Hematopoietic multipotent progenitor cell treated with erythropoietin and hydrocortisone succinate and interleukin-3 and kit ligand, for 8 days (in vitro differentiated cells): ENCODE results near the gene TEX50.
"Not testable (repeated sequence)": the region's sequence is repeated elsewhere in the genome, so short reads cannot be mapped to it uniquely, and the experiment has no call there.

ENCODE experiments used
- DNase-seq: peaks from one replicate; pipeline ENCODE4 v3.0.0-alpha.2; 2015

The TEX50 gene, protein sequence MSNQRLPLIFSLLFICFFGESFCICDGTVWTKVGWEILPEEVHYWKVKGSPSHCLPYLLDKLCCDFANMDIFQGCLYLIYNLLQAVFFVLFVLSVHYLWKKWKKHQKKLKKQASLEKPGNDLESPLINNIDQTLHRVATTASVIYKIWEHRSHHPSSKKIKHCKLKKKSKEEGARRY

DNA sequence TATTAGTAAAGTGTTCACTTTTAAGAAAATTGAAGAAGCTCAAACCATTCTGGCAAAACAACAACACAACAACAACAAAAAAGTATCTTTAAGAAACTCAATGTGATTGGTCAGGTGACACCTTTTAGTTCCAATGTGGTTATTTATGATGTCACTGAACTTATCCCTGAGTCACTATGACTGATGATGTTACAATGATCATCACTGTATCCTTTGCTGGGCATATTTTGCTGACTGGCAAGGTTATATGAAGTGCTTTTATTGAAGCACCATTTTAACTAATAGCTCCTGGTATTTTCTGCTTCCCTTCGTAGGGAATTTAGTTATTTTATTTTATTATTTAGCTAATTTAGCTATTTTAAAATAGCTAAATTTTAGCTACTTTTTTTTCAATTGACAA is at the start of gene TEX50:
Gene TEX50 (plus strand): TSS at position 223 of the 400 bp plus-strand sequence. CDS start 184 bp downstream, outside the sequence.
- no peak for DNase-seq

DNA sequence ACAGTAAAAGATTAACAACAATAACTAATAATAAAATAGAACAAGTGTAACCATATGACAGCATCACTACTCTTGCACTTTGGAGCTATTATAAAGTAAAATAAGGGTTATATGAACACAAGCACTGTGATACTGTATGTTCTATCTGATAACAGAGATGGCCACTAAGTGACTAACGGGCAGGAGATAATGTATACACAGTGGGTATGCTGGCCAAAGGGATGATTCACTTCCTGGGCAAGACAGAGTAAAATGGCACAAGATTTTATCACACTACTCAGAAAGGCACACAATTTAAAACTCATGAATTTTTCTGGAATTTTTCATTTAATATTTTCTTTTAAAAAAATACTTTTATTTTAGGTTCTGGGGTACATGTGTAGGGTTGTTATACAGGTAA is 44.6 kb upstream of the TEX50 start:
- peak; percentile 69 for DNase-seq

DNA sequence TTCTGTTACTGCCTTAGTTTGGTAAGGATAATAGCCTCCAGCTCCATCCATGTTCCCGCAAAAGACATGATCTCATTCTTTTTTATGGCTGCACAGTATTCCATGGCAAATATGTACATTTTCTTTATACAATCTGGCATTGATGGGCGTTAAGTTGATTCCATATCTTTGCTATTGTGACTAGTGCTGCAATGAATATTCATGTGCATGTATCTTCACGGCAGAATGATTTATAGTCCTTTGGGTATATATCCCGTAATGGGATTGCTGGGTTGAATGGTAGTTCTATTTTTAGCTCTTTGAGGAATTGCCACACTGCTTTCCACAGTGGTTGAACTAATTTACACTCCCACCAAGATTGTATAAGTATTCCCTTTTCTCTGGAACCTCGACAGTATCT is 44.0 kb upstream of the TEX50 start:
- not testable (repeated sequence) for DNase-seq

DNA sequence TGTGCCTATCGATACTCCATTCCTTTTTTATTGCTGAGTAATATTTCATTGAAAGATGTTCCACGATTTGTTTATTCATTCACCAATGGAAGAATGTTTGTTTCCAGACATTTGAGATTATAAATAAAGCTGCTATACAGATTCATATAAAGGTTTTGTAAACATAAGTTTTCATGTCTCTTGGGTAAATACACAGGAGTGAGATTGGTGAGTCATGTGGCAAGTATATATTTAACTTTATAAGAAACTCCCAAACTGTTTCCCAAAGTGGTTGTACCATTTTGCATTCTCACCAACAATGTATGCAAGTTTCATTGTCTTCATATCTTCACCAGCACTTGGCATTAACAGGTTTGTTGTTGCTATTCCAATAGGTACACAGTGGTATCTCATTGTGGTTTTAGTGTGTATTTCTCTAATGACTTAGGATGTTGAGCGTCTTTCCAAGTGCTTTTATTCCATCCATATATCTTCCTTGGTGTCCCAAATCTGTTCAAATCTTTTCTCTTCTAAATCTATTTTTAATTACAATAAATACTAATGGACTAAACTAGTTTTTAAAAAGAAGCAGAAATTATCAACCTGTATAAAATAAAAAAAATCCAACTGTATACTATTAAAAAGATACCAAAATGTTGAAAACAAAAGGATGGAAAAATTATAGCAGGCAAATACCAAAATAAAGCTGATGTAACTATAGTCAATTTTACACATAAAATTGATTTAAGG is 38.9 kb upstream of the TEX50 start:
- DNase-seq = no peak

DNA sequence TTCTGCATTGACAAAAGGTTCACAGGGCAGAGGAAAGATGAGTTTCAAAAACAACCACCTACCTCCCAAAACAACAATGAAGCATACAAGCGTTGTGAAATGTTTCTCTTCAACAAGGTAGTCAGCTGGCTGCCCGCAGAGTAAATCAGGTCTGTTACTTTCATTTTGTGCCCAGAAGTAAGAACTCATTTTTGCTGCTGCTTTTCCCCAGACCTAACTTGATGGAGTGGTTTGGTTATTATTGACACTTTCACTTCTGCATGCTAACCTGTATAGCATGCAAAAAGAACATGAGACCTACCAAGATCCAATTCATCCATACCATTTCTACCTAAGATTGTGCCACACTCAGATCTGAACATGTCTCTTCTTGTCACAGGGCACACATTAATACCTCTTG is 33.5 kb upstream of the TEX50 start:
- DNase-seq = no peak

DNA sequence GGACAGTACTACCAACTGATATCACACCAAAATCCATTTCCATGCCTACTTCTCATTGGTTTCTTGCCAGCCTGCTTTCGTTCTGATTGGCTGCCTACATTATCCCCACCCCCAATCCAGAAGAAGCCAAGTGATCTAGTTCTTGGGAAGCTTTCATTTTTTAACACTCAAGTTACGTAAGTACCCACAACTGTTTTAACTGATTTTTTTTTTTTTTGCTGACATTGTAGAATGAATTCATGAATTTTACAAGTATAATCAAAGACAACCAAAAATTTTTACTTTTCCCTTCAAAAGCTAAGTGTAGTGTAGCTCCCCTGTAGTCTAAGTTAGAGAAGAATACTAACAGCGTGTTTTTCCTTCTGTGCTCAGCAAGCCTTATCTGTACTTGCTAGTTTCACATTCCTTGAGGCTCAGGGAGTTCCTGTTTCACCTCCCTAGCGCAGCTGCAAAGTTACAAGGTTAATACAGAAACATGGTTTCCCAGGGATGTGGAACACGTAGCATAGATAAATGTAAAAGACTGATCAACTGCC is 32.0 kb upstream of the TEX50 start, which contains the start of gene SLC9C2:
Gene SLC9C2 (minus strand): TSS at position 17 of the 536 bp plus-strand sequence. CDS start 1,296 bp downstream, outside the sequence.
- no peak for DNase-seq

DNA sequence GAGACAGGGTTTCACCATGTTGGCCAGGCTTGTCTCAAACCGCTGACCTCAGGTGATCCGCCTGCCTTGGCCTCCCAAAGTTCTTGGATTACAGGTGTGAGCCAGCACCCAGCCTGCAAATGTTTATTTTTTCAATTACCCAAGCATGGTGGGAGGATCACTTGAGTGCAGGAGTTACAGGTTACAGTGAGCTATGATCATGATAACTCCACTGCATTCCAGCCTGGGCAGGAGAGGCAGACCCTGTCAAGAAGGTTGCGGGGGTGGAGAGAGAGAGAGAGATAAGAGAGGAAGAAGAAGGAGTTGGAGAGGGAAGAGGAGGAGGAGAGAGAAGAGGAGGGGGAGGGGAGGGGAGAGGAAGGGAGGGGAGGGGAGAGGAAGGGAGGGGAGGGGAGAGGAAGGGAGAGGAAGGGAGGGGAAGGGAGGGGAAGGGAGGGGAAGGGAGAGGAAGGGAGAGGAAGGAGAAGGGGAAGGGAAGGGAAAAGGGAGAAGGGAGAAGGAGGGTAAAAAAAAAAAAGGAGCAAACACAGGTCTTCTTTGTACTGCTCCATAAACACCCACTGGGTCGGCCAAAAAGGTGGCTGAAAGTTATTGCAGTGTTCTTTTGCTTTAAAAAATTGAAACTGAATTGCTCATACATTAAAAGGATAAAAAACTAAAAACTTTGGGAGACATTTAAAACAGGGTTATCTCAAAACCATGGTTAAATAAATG is 26.5 kb upstream of the TEX50 start:
- DNase-seq = no peak

DNA sequence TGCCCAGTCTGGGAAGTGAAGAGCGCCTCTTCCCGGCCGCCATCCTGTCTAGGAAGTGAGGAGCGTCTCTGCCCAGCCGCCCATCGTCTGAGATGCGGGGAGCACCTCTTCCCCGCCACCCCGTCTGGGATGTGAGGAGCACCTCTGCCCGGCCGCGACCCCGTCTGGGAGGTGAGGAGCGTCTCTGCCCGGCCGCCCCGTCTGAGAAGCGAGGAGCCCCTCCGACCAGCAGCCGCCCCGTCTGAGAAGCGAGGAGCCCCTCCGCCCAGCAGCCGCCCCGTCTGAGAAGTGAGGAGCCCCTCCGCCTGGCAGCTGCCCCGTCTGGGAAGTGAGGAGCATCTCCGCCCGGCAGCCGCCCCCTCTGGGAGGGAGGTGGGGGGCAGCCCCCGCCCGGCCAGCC is 22.1 kb upstream of the TEX50 start:
- not testable (repeated sequence) for DNase-seq

DNA sequence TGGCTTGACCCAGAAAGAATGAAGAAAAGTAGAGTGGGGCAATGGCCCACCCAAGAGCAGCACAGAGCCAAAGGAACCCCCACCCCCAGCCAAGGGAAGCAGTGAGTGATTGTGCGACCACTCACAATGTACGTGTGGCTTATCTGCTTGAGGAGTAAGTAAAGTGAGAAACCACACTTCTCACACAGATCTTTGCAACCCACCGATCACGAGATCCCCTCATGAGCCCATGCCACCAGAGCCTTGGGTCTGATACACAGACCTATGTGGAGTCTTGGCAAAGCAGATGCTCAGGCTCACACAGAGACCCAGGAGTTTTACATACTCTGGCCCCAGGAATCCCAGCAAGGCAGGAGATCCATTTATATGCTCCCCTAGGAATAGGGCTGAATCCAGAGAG is 18.3 kb upstream of the TEX50 start:
- DNase-seq = no peak

DNA sequence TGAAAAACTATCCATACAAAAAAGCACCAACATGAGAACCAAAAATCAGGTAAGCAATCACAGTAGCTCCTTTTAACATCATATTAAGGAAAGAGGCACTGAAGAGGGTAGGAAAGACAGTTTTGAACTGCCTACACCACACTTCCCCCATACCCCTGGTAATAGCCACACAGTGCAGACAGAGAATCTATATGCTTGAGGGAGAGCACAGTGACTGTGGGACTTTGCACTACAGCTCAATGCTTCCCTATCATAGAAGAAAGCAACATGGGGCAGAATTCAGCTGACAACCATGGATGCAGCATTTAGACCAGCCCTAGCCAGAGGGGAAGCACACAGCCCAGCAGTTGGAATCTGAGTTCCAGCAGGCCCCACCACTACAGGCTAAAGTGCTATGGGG is 7.9 kb upstream of the TEX50 start:
- DNase-seq = no peak

DNA sequence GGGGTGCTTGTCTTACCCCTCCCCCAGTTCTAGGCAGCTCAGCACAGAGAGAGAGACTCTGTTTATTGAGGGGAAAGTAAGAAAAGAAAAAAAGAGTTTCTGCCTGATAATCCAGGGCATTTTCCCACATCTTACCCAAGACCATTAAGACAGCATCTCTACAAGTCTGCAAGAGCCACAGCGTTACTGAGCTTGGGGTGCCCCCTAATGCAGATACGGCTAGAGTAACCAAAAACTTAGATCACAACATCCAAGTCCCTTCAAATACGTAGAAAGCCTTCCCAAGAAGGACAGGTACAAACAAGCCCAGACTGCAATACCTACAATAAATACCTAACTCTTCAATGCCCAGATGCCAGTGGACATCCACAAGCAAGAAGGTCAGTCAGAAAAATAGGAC is 6.2 kb upstream of the TEX50 start:
- DNase-seq = peak; percentile 16

DNA sequence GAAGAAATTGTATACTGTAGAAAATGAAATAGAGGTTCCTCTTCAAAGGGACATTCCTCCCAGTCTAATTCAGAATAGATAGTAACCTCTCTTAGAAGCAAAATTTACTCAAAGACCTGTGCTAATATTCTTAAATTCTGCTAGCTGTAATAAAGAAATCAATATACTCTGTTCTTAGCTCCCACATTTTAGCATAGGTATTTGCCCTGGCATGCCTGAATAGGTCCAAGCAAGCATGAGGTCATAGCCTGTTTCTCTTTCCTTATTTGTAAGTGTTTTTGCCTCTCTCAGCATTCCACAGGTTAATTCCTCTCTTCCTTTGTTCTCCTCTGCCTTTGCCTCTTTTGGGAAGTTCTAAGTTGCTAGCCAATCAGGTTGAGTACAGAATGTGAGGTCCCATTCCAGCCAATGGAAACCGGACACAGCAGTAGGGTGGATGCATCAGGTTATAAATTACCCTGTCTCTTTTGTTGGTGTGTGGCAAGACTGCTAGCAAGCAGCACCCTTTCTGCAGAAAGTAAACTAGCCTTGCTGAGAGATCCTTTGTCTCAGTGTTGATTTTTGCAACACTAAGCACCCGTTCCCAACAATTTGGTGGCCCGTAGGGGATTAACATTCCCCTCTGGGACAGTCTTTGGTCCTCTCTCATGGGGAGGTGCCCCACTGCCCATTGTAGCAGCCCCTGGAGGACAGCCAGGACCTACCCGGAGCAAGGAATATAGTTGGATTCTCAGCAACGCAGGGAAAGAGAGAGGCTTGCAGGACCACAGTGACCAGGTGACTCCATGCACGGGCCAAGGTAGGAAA is 2.3 kb downstream of the TEX50 start:
- DNase-seq = not testable (repeated sequence)

DNA sequence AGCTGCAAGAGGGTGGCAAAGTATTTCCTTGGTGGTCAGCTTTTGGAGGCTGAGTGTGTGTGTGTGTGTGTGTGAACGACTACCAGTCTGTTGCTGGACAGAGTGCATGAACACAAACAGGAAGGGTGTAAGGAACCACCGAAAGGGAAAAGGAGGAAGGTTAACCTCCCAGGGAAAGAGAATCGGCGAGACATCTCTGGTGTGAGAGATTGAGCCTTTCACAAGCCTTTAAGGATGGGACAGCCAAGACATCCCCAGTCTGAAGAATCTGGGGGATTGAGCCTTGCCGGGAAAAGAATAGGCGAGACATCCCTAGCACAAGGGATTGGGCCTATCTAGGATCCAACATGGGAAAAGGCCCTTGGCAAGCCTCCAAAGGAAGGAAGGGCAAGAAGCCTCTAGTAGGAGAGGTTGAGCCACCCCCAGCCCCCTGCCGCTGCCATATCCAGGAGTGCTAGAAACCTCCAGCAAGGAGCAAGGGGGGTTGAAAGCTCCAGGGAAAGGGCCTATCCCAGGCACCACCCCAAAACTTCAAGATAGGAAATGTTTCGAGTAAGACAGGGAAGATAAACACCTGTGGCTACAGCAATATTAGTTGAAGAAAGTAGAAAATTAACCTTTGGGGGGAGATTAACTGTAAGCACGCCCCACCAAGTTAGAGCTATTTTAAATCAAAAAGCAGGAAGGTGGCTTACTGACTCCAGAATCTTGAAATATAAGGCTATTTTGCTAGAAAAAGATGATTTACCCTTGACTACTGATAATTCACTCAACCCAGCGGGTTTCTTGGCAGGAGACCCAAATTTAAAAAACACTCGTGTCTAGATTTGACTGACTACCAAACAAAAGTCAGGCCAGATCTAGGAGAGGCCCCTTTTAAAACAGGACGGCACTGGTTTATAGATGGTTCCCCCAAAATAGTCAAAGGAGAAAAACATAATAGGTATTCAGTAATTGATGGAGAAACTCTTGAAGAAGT is 3.2 kb downstream of the TEX50 start:
- DNase-seq = no peak

DNA sequence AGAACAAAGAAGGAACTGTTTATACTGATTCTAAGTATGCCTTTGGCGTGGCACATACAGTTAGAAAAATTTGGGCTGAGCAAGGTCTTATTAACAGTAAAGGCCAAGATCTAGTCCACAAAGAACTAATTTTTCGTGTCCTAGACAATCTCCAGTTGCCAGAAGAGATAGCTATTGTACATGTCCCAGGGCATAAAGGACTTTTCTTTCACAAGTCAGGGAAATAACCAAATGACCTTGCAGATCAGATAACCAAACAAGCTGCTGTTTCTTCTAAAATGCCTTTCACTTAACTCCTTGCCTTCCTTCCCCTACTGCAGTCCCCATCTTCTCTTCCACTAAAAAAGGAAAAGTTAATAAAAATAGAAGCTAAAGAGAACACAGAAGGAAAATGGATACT is 4.0 kb downstream of the TEX50 start:
- DNase-seq = no peak

DNA sequence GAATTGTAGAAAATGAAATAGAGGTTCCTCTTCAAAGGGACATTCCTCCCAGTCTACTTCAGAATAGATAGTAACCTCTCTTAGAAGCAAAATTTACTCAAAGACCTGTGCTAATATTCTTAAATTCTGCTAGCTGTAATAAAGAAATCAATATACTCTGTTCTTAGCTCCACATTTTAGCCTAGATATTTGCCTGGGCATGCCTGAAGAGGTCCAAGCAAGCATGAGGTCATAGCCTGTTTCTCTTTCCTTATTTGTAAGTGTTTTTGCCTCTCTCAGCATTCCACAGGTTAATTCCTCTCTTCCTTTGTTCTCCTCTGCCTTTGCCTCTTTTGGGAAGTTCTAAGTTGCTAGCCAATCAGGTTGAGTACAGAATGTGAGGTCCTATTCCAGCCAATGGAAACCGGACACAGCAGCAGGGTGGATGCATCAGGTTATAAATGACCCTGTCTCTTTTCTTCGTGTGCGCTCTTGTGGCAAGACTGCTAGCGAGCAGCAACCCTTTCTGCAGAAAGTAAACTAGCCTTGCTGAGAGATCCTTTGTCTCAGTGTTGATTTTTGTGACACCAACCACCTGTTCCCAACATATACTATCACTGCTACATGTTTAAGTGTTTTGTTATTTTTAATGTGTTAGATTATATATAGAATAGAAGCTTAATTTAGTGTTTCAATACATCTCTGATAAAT is 7.5 kb downstream of the TEX50 start:
- DNase-seq = not testable (repeated sequence)

DNA sequence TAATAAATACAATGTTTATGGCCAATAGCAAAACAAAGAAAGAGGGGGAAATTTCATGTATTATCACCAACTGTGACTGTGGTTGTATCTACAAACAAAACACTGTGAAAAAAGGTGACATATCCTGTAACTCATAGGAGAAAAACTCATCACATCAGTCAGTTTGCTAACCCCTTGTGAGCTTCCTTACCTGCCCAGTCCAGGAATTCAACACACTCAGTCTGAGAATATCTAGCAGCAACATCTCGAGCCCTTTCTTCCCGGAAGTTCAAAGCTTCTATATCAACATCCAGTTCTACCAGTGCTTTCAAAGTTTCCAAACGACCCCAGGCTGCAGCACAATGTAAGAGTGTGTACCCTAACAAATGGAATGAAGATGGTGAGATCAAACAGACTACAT is 11.5 kb downstream of the TEX50 start:
- no peak for DNase-seq

DNA sequence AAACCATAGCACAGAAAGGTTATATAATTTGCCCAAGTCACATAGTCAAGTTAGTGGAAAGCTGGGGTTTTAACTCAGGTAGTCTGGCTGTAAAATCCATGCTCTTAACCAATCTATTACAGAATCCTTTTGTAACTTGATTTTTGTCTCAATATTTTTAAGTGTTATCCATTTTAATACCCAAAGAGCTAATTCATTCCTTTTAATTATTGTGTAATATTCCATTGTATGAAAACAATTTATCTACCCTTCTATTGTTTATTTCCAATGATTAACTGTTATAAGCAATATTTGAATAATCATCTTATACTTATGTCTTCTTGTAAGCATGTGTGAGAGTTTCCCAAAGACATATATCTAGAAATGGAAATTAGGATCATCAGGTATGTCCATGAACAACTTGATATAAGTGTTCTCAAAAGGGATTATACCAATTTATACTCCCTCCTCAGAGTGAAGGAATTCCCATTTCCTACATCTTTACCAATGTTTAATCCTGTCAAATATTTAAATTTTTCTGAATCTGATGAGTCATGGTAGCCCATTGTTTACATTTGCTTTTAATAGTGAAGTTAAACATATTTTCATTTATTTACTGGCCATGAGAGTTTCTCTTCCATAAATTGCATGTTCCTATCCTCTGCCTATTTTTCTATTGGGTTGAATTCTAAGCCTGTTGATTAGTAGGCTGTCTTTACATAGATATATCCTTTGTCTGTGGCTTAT is 13.9 kb downstream of the TEX50 start:
- DNase-seq = no peak

DNA sequence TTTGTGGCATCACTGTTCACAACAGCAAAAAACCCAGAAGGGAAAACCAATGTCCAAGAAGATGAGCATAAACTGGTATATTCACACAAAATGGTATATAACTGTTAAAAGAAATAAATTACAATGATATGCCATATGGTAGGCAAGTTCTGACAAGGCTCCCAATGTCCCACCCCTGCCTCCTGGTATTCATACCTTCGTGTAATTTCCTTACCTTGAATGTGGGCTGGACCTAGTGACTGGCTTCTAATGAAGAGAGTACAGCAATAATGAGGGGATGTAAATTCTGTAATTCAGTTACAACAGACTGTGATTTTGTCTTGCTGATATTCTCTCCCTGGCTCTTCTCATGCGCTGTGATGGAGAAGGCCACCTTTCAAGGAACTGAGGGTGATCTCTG is 25.2 kb downstream of the TEX50 start:
- DNase-seq = no peak

DNA sequence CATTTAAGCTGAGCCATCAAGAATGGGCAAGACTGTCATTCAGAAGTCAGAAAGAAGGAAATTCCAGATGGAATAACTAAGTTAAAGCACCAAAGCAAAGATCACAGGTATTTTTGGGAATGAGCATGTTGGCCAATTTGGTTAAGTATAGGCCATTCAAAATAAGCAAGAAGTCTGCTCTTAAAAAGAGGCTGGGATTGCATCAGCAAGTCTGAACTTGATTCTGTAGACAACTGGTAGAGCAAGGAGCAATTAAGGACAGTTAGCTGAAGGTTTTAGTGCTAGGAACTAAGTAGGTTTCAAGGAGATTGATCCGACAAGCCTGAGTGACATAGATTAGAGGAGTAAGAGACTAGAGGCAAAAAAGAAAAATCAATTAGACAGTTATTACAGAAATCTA is 26.1 kb downstream of the TEX50 start:
- DNase-seq = no peak

DNA sequence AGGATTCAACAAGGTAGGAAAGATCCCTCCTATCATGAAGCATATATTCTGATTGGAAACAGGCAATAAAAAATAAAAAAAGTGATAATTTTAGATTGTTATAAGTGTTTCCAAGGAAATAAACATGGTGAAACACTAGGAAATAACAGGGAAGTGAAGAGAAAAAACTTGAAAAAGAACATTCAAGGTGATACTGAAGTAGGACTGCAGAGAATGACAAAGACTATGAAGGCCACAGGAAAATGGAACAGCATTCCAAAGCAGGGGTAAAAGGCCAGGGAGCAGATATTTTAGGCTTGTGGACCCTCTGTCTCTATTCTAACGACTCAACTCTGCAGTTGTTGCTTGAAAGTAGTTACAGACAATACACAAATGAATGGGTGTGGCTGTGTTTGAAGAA is 26.6 kb downstream of the TEX50 start:
- DNase-seq = no peak
